Osteoblast (primary cell): Measurements from ENCODE around the gene AMFR. TPM values are rescaled to one million over a fixed set of nuclear protein-coding genes. Genes with fewer than 3 reads are reported as not detected.

Source experiments
- DNase-seq: peaks from one replicate; pipeline ENCODE4 v3.0.0; 2011; ENCODE audit warnings: low spot score, mixed read lengths; ENCODE audit not compliant: insufficient read length; ENCODE audit errors: missing footprints
- H2AFZ ChIP-seq: 2 replicates; pipeline ENCODE4 v1.6.0; 2011; ENCODE audit warnings: mild to moderate bottlenecking, low read length
- H3K27ac ChIP-seq: 2 replicates; pipeline ENCODE4 v1.5.1; 2011; ENCODE audit warnings: mild to moderate bottlenecking, low read depth, low read length, moderate library complexity
- H3K27me3 ChIP-seq: 2 replicates; pipeline ENCODE4 v1.6.0; 2012; ENCODE audit warnings: mild to moderate bottlenecking, control low read depth, inconsistent platforms, low read length, moderate library complexity; ENCODE audit not compliant: insufficient read depth
- H3K36me3 ChIP-seq: 2 replicates; pipeline ENCODE4 v1.5.1; 2011; ENCODE audit warnings: mild to moderate bottlenecking, low read length, control low read depth, moderate library complexity; ENCODE audit not compliant: insufficient read depth
- H3K4me1 ChIP-seq: 2 replicates; pipeline ENCODE4 v1.5.1; 2011; ENCODE audit warnings: mild to moderate bottlenecking, low read length, control low read depth, moderate library complexity; ENCODE audit not compliant: insufficient read depth
- H3K4me2 ChIP-seq: 2 replicates; pipeline ENCODE4 v1.6.0; 2011; ENCODE audit warnings: mild to moderate bottlenecking, low read length; ENCODE audit not compliant: insufficient read depth
- H3K4me3 ChIP-seq: fragments of 200-600 bp; sonication (generic); 3 replicates; pipeline ENCODE4 v1.5.1; 2012; ENCODE audit warnings: mild to moderate bottlenecking, low read length, inconsistent platforms; ENCODE audit not compliant: insufficient read depth
- H3K79me2 ChIP-seq: 2 replicates; pipeline ENCODE4 v1.6.0; 2012; ENCODE audit warnings: mild to moderate bottlenecking, low read length, control low read depth, inconsistent platforms; ENCODE audit not compliant: insufficient read depth
- H3K9me3 ChIP-seq: 2 replicates; pipeline ENCODE4 v1.5.1; 2011; ENCODE audit warnings: low read depth, low read length, control low read depth
- H4K20me1 ChIP-seq: 2 replicates; pipeline ENCODE4 v1.6.0; 2012; ENCODE audit warnings: mild to moderate bottlenecking, low read length, control low read depth; ENCODE audit not compliant: insufficient read depth
- CTCF ChIP-seq: IDR thresholded peaks from 2 replicates; pipeline ENCODE4 v1.5.1; 2011; ENCODE audit warnings: mild to moderate bottlenecking, low read depth, low read length, moderate library complexity; ENCODE audit errors: extremely low read depth
- total RNA-seq: library from RNA; depleted of rRNA; stranded (reverse); fragments of >200 nt; gene quantifications from 2 replicates; pipeline ENCODE4 v1.2.3, GENCODE V29; 2012

Gene AMFR
- total RNA-seq, 1 donor, result 339 TPM

DNA sequence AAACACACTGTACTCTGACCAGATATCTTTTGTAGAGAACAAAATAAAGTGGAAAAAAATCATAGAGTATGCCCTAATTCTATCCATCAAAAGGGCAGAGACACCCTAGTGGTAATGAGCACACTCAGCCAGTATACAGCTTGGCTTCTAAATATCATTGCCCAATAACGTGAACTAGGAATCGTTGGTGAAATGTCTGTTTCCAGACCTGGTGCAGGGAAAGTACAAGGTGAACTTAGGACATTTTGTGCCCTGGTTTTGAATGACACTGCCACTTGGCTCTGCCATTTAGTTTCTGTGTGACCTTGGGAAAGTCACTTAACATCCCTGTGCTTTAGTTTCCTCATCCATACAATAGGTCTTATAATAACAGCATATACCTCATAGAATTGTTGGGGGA, 13.7 kb downstream of the AMFR start:
- no peaks in the 10 kb centered on the region for H3K27me3 ChIP-seq
- H3K4me3 ChIP-seq, result no peak overlapping the region
- no peak overlapping the region for H2AFZ ChIP-seq
- TF ChIP-seq CTCF, result no peak
- H3K27ac ChIP-seq, result no peak overlapping the region
- no peaks in the 10 kb centered on the region for H3K9me3 ChIP-seq
- H3K36me3 ChIP-seq, result peaks cover 28% of the 10 kb centered on the region
- H4K20me1 ChIP-seq, result peaks cover 16% of the 10 kb centered on the region
- DNase-seq, result no peak
- H3K4me1 ChIP-seq, result peaks cover 14% of the 10 kb centered on the region
- no peak overlapping the region for H3K4me2 ChIP-seq
- H3K79me2 ChIP-seq, result peaks cover 54% of the 10 kb centered on the region

GRCh38 chr16:56411123-56411522, 14.2 kb downstream of the AMFR start:
- peaks cover 16% of the 10 kb centered on the region for H4K20me1 ChIP-seq
- no peaks in the 10 kb centered on the region for H3K27me3 ChIP-seq
- peaks cover 14% of the 10 kb centered on the region for H3K4me1 ChIP-seq
- no peak overlapping the region for H3K4me3 ChIP-seq
- peaks cover 50% of the 10 kb centered on the region for H3K79me2 ChIP-seq
- no peak for TF ChIP-seq CTCF
- H3K36me3 ChIP-seq, result peaks cover 28% of the 10 kb centered on the region
- DNase-seq, result no peak
- H3K4me2 ChIP-seq, result no peak overlapping the region
- no peak overlapping the region for H3K27ac ChIP-seq
- H3K9me3 ChIP-seq, result no peaks in the 10 kb centered on the region
- H2AFZ ChIP-seq, result no peak overlapping the region

DNA sequence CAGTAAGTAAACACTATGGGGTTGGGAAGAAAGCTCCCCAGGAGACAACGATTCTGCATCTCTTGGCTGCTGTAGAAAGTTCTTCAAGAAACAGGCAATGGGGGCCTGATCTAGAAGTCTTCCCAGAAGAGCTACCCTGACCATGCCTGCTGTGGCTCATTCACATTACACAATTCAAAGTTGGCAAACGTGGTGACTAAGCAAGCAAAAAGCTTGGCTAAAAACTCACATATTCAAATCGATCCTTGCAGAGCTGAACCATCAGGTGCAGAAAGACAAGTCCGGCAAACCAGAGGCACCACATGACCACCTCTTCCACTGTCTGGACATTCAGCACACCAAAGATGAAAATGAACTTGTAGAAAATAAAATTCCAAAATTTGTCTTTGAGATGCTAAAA, 16.1 kb downstream of the AMFR start:
- no peaks in the 10 kb centered on the region for H3K27me3 ChIP-seq
- H3K79me2 ChIP-seq, result peaks cover 34% of the 10 kb centered on the region
- no peak overlapping the region for H2AFZ ChIP-seq
- H3K4me3 ChIP-seq, result no peak overlapping the region
- H3K9me3 ChIP-seq, result no peaks in the 10 kb centered on the region
- H3K27ac ChIP-seq, result peak overlapping the region; percentile 30
- H3K36me3 ChIP-seq, result peaks cover 35% of the 10 kb centered on the region
- TF ChIP-seq CTCF, result no peak
- peak overlapping the region; percentile 4 for H3K4me2 ChIP-seq
- peaks cover 11% of the 10 kb centered on the region for H3K4me1 ChIP-seq
- H4K20me1 ChIP-seq, result peaks cover 6% of the 10 kb centered on the region
- DNase-seq, result peak; percentile 81

- Histone ChIP-seq H3K4me1 (peaks cover 11% of the 10 kb centered on the region), H2AFZ (no peak overlapping the region), H3K9me3 (no peaks in the 10 kb centered on the region), H4K20me1 (peaks cover 6% of the 10 kb centered on the region), H3K27ac (peak overlapping the region; percentile 30), H3K27me3 (no peaks in the 10 kb centered on the region), H3K4me2 (peak overlapping the region; percentile 4), H3K36me3 (peaks cover 35% of the 10 kb centered on the region), H3K79me2 (peaks cover 28% of the 10 kb centered on the region), H3K4me3 (no peak overlapping the region)
- no peak for TF ChIP-seq CTCF
- no peak for DNase-seq
These were observed 16.8 kb downstream of the AMFR start for GRCh38 chr16:56408379-56409098.
